Measurements from ENCODE around the gene DHRS9.

DNA sequence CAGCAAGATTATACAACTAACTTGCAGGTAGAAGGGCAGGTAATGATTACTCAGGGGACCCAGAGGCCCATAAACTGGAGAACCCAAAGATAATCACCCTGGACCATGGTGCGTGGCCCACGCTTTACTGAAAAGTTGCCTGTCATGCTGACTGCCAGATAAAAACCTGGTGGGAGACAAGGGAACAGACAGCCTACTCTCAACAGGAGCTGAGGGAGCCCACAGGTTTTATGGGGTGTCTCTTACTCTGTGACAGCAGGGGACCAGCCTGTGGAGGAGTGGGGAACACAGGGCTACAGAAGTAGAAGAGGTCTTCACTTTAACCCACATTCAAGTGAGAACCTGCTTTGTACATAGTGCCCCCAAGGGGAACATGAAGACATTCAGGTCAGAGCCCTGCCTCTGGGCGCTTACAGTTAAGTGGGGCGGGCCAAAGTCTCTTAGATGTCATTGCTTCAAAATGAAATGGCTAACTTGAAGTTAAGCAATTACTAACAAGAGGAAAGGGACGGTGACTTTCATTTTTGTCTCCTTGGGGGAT lies 60.4 kb downstream of the DHRS9 start:
- TF ChIP-seq, protein P1, sequence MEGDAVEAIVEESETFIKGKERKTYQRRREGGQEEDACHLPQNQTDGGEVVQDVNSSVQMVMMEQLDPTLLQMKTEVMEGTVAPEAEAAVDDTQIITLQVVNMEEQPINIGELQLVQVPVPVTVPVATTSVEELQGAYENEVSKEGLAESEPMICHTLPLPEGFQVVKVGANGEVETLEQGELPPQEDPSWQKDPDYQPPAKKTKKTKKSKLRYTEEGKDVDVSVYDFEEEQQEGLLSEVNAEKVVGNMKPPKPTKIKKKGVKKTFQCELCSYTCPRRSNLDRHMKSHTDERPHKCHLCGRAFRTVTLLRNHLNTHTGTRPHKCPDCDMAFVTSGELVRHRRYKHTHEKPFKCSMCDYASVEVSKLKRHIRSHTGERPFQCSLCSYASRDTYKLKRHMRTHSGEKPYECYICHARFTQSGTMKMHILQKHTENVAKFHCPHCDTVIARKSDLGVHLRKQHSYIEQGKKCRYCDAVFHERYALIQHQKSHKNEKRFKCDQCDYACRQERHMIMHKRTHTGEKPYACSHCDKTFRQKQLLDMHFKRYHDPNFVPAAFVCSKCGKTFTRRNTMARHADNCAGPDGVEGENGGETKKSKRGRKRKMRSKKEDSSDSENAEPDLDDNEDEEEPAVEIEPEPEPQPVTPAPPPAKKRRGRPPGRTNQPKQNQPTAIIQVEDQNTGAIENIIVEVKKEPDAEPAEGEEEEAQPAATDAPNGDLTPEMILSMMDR (IDR thresholded peaks at IDR 0.05 in 8 of 11, conservative IDR thresholded peaks at IDR 0.05 in 3 of 11), result no peak
- TF ChIP-seq POLR2AphosphoS5 (IDR thresholded peaks at IDR 0.05) (no peak), POLR2A (IDR thresholded peaks at IDR 0.05) (no peak)
